Activated T-helper 9 cell treated with anti-CD3 and anti-CD28 coated beads, Interleukin-2, amount 50 U/mL, for 16 hours (primary cell): ENCODE measurements around the gene PLOD2.

ENCODE experiments used
- DNase-seq: peaks from one replicate; pipeline ENCODE4 v3.0.0-alpha.2; 2020; ENCODE audit warnings: low read depth

PLOD2 gene

GRCh38 chr3:146165877-146166276 is 4.9 kb upstream of the PLOD2 start:
- DNase-seq = no peak

GRCh38 chr3:146164971-146165769 is 4.2 kb upstream of the PLOD2 start:
- no peak for DNase-seq

GRCh38 chr3:146164506-146164905 is 3.5 kb upstream of the PLOD2 start:
- no peak for DNase-seq

GRCh38 chr3:146164071-146164470 is 3.1 kb upstream of the PLOD2 start:
- DNase-seq = no peak

- DNase-seq = no peak
Observed at GRCh38 chr3:146163584-146163983, 2.6 kb upstream of the PLOD2 start.

- DNase-seq = no peak
Observed at GRCh38 chr3:146162561-146162960, 1.6 kb upstream of the PLOD2 start.

GRCh38 chr3:146161663-146162002 is 649 bp upstream of the PLOD2 start:
- DNase-seq = no peak

GRCh38 chr3:146160321-146160963 is 542 bp downstream of the PLOD2 start:
- no peak for DNase-seq

- no peak for DNase-seq
Observed at GRCh38 chr3:146159616-146160320, 1.2 kb downstream of the PLOD2 start.

- DNase-seq = no peak
Observed at GRCh38 chr3:146159037-146159436, 1.9 kb downstream of the PLOD2 start.

GRCh38 chr3:146157325-146158060 is 3.5 kb downstream of the PLOD2 start:
- DNase-seq = no peak

GRCh38 chr3:146156666-146157314 is 4.2 kb downstream of the PLOD2 start:
- DNase-seq = no peak

GRCh38 chr3:146156095-146156494 is 4.9 kb downstream of the PLOD2 start:
- DNase-seq = no peak

- no peak for DNase-seq
Observed at GRCh38 chr3:146154995-146155394, 6.0 kb downstream of the PLOD2 start.

- DNase-seq = no peak
Observed at GRCh38 chr3:146154316-146154715, 6.7 kb downstream of the PLOD2 start.

- DNase-seq = no peak
Observed at GRCh38 chr3:146153429-146153828, 7.6 kb downstream of the PLOD2 start.

- no peak for DNase-seq
Observed at GRCh38 chr3:146152834-146153233, 8.2 kb downstream of the PLOD2 start.

- DNase-seq = no peak
Observed at GRCh38 chr3:146148468-146148931, 12.5 kb downstream of the PLOD2 start.

- no peak for DNase-seq
Observed at GRCh38 chr3:146145642-146146041, 15.3 kb downstream of the PLOD2 start.

GRCh38 chr3:146142757-146143156 is 18.2 kb downstream of the PLOD2 start:
- DNase-seq = no peak

GRCh38 chr3:146139586-146140110 is 21.3 kb downstream of the PLOD2 start:
- no peak for DNase-seq

GRCh38 chr3:146138902-146139301 is 22.1 kb downstream of the PLOD2 start:
- DNase-seq = no peak
